ENCODE results near the gene OSBPL6.
"Not testable (repeated sequence)": the region's sequence is repeated elsewhere in the genome, so short reads cannot be mapped to it uniquely, and the experiment has no call there.

Gene OSBPL6

DNA sequence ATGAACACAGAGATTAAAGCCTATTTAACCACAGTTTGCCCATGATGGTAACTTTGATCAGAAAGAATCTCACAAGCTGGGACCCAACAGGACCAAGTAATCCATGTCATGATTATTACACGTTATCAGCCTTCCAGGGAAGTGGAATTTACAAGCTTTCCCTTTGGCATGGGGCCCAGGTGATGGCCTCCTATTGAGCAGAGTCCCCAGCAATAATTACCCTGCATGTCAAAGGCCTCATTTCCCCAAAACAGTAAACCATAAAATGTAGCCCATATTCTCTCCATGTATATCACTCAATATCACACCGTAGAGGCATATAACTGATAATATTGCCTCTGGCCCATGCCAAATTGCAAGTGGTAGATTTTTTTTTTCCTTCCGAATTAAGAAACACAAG, 217.7 kb downstream of the OSBPL6 start:
- DNase-seq: no peak

DNA sequence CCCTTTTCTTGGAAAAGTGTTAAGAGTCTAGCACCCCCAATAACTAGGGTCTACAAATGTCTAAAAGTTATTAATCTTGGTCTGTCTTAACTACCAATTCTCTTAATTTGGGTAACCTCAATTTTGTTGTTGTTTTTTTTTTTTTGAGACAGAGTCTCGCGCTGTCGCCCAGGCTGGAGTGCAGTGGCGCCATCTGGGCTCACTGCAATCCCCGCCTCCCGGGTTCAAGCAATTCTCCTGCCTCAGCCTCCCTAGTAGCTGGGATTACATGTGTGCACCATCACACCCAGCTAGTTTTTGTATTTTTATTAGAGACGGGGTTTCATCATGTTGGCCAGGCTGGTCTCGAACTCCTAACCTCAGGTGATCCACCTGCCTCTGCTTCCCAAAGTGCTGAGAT, 218.1 kb downstream of the OSBPL6 start:
- not testable (repeated sequence) for DNase-seq

DNA sequence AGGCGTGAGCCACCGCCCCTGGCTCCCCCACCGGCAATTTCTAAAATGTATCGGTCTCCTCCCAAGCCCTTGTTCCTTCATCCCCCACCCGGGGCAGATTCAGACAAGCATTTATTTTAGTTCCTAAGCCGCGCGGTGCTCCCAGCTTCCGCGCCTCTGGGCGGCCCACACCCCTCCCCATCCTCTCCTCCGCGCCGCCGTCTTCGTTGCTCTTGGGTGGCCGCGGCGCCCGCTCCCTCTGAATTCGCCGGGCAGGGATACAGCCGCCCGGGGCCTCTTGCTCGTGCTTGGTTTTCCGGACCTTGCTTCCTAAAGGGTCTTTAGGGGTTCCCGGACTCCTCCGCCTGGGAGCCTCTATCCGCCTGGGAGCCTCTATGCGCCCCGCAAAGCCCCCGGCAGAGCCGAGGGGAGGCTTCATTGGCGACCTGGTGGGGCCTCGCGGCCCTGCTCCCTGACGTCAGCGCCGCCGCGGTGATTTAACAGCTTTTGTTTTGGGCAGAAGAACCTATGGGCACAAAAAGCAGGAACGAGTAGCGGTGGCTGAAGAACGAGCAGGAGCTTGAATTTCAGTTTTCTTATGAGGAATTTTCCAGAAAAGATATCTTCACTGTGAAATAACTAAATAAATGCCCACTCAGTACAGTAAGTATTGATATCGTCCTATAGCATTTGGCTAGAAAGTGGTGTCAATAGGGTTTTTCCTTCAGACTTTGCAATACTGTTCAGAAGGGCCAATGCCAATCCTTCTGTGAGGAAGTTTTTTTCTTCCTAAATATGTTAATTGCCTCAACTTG, 219.4 kb downstream of the OSBPL6 start:
- DNase-seq: peak; percentile 54

DNA sequence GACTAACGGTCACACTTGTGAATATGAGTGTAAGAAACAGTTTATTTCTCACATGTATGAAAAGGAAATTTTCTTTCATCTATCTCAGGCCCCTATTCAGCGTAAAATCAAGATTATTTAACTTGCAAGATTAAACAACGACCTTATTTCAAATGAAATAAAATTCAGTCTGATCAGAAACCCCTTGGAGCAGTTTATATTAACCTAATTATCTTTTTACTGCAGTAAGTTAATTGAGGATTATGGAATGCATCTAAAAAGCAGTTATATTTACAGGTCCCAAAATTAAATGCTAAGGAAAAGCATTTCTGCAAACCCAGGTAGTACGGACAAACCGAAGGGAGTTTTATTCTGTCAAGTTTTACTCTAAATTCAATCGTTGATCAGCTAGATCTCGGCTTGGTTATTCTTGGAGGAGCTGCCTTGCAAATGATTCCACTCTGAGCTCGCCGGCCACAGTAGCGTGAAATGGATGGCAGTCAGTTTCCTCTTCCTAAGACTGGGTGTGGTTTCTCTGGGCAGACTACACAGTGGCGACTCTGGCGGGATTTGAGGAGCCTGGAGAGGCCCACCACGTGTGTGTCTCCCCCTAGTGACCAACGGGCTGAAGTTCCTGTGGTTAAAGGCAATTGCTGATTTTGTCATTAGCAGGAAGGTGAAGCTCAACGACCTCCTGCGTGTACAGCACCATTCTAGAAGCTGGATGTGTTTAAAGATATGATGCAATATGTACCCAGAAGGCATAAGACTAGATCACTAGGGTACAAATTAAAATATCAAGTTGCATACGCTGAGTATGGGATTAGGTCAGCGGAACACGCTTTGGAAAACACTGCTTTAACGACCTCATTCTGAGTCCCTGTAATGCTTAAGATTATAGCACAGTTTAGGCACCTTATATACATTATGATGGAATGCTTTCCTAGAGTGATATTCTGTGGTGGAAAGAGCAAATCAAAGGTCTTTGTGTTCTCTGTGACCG, 220.2 kb downstream of the OSBPL6 start:
- peak; percentile 55 for DNase-seq

DNA sequence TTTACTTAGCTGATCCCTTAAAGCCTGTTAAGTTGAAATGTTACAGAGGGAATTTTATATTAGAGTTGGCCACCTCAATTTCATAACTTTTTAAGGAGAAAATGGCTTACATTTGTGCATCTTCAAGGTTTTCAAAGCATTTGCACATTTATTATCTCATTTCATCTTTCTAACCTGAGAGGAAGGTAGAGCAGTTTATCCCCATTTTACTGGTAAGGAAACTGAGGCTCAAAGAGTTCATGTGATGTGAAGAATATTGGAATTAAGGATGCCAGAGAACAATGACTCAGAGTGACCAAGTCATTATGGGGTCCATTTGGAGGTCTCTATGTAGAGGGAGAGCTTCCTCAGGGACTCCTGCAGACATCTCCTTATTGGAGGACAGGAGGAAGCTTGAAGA, 221.7 kb downstream of the OSBPL6 start:
- no peak for DNase-seq

DNA sequence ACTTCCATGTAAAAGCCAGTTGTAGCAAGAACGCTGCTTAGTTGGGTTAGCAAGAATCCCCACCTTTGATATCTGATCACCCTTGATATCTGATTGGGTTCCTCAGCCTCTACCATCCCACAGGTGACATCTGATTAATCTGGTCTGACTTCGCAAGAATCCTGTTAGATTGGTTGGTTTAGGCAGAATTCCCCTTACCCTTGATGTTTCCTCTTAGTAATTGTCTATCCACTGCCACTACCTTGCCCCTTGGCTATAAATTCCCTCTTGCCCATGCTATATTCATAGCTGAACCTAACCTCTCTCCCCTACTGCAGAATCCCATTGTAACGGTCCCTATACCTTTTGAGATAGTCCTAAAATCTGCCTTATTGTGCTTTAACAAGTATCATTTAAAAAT, 223.6 kb downstream of the OSBPL6 start:
- no peak for DNase-seq

DNA sequence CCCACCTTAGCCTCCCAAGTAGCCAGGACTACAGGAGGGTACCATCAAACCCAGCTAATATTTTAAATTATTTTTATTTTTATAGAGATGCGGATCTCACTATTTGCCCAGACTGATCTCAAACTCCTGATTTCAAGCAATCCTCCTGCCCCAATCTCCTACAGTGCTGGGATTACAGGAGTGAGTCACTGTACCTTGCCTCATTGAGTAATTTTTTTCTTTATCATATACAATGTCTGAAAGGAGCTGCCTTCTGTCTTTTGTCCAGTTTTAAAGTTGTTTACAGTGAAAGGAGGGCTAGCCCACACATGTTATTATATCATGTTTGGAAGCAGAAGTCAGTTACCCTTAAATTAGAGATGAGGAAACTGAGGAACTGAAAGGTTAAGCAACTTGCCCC, 224.1 kb downstream of the OSBPL6 start:
- no peak for DNase-seq

DNA sequence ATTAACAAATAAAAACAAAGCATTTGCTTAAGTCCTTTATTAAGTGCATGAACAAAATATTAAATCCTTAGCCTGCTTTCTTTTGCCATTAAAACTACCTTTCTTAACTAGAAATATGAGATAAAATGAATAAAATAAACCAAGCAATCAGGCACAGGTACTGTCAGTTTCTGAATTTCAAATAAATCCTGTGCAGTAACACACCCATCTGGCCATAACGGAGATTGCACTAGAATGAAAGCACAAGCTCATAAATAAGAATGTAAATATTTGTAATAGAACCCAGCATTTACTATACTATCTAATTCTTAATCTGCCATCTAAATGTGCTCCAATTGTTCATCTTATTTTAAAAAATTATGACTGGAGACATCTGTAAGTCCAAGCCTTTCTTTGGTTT, 224.8 kb downstream of the OSBPL6 start:
- no peak for DNase-seq

DNA sequence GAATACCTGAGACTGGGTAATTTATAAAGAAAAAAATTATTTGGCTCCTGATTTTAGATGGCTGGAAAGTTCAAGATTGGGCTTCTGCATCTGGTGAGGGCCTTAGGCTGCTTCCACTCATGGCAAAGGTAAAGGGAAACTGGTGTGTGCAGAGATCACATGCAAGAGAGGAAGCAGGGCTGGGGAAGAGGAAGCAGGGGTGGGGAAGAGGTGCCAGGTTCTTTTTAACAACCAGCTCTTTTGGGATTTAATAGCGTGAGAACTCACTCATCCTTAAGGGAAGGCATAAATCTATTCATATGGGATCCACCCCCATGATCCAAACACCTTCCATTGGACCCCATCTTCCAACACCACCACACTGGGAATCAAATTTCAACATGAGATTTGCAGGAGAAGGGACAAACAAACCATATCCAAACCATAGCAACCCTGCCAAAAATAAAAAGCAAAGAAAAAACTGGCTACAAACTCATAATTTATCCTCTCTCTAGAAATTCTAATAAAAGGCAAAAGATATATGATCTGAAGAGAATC, 226.2 kb downstream of the OSBPL6 start:
- DNase-seq: no peak

DNA sequence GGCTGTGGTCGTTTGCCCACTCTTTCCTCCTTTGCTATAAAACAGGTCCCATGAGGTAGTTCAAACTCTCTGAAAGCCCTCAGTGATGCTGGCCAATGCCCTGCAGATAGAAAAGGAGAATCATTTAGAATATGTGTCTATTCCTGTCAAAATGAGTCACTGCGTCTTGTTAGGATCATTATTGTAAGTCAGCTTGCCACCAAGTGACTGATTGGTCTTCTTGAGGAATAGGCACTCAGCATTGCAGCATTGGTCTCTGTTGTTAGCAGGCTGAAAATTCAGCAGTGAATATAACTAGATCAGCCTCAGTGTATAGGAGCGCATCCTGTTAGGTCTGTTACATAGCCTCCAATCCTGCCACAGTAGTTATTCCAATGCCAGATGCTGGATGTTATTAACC, 227.8 kb downstream of the OSBPL6 start:
- DNase-seq: no peak

DNA sequence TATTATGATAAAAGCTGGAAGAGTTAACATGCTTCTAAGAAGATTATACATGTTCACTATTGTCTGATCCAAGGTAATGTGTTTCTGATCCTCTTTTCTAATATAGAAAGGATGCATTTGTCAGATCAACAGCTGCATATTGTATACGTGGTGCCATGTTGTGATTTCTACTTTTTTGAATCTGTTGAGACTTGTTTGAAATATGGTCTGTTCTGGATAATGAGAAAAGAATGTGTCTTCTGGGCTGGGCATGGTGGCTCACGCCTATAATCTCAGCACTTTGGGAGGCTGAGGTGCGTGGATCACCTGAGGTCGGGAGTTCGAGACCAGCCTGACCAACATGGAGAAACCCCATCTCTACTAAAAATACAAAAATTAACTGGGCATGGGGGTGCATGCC, 229.4 kb downstream of the OSBPL6 start:
- DNase-seq: not testable (repeated sequence)

DNA sequence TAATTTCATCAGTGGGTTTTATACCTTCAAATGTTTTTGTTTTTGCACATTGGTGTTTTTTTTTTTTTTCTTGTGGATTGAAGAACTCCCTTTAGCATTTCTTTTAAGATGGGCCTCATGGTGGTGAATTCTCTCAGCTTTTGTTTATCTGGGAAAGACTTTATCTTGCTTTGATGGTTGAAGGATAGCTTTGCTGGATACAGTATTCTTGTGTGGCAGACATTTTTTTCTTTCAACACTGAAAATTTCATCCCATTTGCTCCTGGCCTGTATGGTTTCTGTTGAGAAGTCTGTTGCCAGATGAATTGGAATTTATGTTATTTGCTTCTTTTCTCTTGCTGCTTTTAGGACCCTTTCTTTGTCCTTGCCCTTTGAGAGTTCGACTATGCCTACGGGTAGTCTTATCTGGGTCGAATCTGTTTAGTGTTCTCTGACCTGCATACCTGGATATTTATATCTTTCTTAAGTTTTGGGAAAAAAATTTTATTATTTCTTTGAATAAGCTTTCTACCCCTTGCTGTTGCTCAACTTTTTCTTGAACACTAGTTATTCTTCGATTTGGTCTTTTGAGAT, 231.0 kb downstream of the OSBPL6 start:
- no peak for DNase-seq

DNA sequence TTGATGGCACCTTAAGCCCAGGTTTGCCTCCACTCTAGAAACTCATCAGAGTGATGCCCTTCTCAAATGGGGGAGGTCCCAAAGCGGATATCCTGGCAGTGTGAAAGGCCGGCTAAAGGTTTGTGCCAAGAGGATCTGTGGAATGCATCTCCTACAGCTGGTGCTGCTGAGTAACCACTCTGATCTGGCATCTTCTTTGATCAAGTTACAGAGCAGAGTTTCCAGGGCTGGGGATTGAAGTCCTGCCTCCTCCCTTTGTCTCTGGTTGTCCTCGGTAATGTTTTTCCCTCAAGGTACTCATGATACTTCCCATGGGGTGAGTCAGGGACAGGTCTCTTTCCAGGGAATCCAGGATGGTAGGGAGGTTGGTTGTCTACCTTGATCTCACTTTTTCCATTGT, 232.1 kb downstream of the OSBPL6 start:
- DNase-seq: no peak

DNA sequence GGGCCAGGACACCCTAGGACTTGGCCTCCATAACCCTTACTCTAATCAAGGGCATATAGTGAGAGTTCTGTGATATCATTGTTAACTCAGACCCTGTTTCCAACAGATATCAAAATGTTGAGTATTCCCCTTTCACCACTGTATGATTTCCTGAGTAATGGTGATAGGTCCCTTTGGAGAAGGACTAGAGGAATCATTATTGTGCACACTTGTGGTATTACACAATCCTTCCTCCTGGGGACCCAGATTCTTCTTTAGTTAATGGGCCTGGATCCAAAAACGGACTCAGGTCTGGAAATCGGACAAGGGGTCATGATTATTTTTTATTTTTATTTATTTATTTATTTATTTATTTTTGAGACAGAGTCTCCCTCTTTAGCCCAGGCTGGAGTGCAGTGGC, 233.1 kb downstream of the OSBPL6 start:
- no peak for DNase-seq

DNA sequence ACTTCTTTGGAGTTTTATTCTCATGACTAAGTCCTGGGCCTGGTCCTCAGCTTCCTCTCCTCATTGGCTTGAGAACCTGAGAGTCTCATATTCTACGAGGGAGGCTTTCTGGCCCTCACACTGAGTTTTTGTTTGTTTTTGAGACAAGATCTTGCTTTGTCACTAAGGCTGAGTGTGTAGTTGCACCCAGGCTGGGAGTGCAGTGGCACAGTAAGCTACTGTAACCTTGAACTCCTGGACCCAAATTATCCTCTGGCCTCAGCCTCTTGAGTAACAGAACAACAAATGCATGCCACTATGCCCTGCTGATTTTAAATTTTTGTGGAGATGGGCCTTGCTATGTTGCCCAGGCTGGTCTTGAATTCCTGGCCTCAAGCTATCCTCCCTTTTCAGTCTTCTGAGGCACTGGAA, 234.1 kb downstream of the OSBPL6 start:
- DNase-seq: no peak

DNA sequence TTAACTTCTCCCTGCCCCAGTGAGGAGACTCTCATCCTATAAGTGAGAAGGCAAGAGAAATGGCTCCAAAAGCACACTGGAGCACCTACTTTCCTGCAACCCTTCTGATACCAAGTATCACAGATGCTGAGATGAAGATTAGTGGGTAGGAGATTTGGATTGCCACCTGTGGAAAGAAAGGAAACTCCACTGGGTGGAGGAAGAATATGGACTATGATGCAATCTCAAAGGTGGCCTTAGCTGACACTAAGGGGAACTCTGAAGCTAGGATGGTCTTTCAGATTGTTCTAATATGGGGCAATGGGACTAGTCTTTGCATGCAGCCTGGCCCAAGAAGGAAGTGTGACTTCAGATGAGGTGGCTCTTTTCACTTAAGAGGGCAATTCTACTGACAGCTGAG, 235.0 kb downstream of the OSBPL6 start:
- no peak for DNase-seq

DNA sequence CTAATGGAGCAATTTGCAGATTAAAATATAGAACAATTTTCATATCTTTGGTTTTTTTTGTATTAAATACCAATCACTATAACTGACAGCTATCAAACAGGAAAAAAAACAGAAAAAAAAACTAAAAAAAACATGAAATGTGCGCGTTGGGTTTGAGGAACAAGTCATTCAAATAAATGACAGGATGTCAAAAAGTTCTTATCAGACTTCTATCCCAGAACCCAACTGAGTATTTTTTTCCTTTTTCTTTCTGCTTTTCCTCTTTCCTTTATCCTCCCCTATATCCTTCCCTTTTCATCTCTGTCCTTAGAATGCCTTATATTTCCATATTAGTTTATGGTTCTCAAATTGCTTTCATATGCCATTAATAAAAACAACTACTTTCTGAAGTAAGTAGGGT, 242.3 kb downstream of the OSBPL6 start:
- DNase-seq: no peak

DNA sequence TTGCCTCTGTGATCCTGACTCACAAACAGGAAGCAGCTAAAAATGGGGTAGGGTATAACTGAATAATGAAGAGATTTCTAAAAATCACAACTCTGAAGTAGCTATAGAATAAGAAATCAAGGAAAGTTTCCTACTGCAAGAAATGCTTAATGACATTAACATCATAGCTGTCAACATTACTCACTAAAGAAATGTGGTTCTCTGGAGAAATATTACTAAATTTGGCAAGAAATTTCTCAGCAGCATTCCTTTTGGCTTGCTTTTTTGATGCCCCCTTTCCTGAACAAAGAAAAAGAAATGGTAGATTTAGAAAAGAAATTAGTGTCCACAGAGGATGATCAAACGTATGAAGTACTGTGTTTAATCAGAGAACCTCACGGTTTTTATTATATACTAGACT, 247.1 kb downstream of the OSBPL6 start:
- DNase-seq: no peak

DNA sequence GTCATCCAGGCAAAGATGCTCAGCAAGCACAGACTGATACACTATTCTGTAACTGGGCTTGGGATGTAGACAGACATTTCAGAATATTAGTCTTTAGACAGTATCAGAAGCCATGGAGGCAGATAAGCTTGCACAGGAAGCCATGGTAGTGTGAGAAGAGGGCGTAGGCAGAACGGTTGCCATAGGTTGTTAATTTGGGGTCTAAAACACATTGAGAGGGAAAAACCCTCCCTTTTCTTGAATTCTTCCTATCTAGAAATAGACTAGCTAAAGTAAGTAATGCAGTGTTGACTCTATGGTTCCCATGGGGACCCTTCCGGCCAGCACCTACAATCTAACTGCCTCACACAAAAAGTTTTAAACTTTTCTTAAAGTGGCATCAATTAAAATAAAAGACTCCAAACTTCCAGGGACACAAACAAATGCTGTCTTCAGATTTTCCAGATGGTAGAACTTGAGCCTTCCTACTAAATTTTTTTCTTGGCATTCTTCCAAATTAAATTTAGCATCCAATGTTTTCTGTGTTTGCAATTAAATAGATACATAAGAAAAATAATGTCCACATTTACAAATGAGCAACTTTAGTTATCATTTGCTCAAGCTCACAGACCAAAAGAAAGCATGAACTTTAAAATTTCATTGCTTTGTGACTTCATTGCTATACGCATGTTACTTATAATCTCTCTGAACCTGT, 254.8 kb downstream of the OSBPL6 start:
- DNase-seq: no peak

DNA sequence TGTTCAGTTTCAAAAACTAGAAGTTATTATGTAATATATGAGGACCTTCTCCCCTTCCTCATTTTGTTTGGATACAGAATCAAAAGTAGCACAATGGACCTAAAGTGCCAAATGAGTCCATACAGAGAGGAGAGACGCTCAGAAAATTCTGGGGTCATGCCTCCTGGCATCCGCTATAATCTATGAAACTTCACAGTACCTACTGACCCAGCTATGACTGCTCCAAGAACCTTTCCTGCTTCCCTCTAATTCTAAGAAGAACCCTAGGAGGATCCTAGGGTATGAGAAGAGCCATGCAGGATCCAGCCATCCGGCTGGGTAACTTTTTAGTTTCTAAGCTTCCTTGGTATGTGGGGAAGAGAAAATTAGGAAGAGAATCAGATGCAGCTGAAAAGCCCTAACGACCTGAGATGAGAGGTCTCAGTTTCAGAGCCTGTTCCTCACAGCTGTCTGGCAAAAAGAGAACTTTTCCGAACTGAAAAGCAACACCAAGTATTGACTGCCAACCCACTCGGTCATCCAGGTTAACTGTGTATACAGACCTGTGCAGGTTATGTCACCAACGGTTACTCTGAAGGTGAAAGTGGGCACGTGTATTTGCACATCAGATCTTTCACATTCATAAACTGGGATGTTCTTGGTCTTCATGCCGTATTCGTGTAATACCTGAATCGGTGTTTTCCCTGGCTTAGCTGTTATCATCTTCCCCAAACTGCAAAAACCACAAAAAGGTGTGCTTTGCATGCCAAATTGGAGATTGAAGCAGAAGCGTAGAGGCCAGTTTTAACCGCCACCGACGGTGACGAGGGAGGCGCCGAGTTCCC, 255.6 kb downstream of the OSBPL6 start:
- no peak for DNase-seq

DNA sequence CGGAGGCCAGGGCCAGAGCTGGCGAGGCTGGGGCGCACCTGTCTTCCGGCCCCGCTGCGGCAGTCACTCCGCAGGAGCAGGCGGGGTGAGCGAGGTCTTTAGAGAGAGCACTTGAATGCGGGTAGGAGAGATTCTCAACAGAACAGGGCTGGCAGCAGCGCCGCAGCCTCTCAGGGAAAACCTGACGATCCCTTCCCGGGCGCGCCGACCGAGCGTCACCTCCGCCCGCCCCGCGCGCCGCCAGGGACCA, 256.1 kb downstream of the OSBPL6 start:
- DNase-seq: peak; percentile 74

Measured in effector CD8-positive, alpha-beta T cell (primary cell).